GM18507 (cell line): Measurements from ENCODE around the gene UCP1.
"Not testable (repeated sequence)": the region's sequence is repeated elsewhere in the genome, so short reads cannot be mapped to it uniquely, and the experiment has no call there.

ENCODE experiments used
- DNase-seq: peaks from one replicate; pipeline ENCODE4 v3.0.0; 2011; ENCODE audit warnings: low read depth; ENCODE audit not compliant: insufficient read length; ENCODE audit errors: extremely low spot score
- FAIRE-seq: peaks from 2 replicates; lab custom pipeline; 2011; peaks lifted over from hg19 to GRCh38; lab: Jason Lieb, UNC

UCP1 gene

DNA sequence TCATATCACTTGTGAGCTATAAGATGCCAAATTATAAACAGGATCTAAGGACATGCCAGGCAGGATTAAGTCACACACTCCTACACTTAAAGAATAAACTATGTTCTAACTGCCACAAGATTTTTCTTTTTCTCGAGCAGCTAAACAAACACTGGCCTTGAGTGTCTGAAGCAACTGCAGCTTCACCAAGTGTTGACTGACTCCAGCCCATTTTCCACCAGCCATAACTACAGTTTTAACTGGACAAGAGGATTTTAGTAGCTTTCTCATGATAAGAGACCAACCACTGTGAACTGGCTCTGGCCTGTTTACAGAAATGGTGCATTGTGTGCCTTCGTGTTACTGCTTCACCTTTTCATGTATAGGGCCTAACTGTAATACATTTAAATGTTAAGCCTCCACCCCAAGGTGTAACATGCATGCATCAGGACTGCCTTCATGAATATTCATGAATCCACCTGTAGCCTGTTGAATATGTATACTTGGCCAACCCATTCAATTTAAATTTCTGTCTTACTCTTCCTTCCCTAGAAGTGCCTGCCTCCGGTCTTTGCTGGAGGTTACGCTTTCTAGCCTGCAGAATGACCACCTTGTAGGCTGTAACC lies 10.8 kb downstream of the UCP1 start:
- FAIRE-seq (no peak), DNase-seq (no peak)

DNA sequence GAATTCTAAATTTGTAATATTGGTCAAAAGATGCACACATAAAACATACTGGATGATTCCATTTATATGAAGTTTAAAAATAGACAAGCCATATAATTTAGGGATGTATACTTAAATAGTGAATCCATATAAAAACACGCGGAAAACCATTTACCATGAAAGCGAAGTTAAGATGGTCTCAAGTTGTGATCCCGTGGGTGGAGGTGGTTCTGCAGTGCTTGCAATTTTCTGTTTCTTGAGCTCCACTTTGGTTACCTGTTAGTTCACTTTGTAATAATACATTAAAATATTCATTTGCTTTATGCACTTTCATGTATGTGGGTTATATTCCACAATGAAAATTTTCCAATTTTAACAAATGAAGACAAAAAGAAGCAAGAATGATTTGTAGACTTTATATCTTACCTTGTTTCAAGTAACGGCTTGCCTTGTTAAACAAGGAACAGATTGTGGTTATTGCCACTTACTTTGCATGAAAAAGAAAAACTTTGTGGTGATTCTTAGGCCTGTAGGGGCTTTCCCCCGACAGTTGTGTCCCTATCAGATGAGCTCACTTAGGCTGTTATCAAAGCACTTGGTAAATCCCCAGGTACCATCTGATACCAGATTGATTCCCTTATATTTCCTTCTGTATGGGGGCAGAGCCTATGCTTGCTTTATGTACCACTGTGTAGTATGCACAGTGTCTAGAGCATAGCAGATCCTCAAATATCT lies 12.2 kb downstream of the UCP1 start:
- no peak for DNase-seq
- FAIRE-seq: peak; percentile 88

DNA sequence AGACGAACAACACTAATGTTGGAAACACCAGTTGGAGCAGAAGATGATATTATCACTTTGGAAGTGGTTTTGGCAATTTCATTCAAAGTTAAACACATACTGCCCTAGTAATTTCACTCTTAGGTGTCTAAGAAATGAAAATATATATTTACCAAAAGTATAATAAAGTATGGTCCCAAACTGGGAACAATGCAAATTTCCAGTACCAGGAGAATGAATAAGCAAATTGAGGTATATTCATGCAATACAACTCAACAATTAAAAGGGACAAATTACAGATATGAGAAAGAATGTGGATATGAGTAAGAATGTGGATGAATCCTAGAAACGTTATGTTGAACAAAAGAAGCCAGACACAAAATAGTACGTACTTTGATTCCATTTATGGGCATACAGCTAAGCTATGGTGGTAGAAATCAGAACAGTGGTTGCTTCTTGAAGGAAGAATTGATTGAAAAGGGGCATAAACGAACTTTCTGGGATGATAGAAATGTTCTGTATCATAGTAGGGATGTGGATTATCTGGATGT lies 34.7 kb downstream of the UCP1 start:
- FAIRE-seq (no peak), DNase-seq (no peak)

DNA sequence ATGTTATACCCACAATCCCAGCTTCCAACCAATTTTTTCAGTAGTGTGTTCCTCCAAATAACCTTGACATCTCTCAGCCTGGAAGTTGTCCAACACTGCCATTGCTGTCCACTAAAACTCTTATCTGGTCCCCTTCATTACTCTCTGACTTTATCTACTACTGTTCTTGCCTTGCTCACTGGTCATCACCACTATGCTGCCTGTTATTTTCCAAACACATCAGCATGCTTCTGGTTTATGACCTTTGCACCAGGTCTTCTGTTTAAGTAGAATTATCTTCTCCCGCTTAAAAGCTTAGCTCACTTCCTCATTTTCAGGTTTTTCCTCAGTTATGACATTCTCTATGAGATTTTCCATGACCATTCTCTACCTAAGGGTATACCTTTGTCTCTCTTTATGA lies 39.3 kb downstream of the UCP1 start:
- DNase-seq (no peak), FAIRE-seq (no peak)

DNA sequence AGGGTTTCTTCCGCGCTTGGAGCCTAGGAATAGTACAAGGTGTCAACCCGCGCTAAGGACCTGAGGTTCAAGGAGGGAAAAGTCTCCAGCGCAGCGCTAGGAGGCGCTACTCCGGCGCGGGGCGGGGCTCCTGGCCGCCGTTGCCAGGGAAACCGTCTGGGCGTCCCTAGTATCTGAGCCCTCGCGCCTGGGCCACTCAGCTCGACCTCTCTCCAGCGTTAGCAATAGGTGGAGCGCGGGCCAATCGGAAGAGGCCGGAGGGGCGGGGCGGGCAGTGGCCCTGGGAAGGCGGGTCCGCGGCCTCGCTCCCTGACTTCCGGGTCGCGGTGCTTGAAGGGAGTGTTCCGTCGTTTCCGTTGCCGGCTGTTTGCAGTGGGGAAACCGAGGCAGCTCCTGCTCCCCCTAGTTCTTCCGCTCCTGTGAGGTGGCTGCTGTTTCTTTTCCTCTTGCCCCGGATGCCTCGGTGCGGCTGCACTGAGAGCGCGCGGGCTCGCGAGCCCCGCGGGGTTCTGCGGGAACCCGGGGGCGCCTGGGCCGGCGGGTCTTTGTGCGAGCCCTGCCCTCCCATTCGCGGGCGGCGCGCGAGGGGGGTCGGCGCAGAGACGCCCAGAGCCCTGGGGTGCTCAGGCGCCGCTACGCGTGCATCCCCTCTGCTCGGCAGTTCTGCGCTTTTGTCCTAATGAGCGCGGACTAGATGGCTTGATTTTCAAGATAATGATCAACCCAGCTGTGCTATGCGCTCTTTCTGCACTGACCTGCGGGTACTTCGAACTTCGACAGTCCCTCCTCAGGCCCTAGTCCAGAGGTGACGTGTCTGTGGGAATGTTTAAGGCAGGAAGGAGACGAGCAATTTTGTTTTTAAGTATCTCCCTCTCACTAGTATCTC lies 44.7 kb downstream of the UCP1 start, which contains the start of gene ELMOD2:
TSS of gene ELMOD2 (plus strand) at position 312 of the 886 bp plus-strand sequence. CDS start 1,261 bp downstream, outside the sequence.
- DNase-seq (peak; percentile 95), FAIRE-seq (peak; percentile 99)

DNA sequence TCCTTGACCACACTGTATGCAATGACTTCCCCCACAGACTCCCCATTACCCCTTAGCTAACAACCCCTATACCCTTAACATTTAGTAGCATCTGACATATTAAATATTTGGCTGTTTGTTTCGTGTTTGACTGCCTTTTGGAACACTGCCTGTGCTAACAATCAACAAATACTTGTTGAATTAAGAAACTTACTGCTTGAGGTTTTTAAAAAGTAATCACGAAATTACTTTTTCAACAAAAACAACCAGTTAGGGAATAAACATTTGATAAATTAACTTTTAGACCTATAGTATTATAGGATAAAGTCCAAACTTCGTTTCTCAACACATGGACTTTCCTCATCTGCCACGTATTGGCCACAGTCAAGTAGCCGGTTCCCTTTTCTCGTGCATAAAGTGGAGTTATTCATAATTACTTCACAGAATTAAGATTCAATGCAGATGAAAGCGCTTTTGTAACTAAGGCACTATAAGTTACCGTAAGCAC lies 45.3 kb downstream of the UCP1 start:
- FAIRE-seq: peak; percentile 54
- DNase-seq: no peak

DNA sequence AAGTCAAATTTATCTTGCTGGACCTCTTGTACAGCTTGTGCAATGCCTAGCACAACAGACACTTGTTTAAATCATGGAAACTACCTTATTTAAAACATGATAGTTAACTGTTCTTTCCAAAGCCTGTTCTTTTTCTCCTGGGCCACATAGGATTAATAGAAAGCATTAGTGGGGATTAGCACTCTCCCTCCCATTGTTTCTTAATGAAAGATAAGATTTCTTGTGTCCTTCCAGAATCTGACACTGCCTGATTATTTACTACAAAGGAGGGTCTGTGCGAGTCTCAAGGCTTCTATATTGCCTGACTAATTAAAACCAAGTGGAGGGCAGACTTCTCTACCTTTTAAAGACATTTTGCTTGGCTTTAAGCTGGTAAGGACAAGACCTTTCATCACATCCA lies 53.3 kb downstream of the UCP1 start:
- no peak for FAIRE-seq
- no peak for DNase-seq

DNA sequence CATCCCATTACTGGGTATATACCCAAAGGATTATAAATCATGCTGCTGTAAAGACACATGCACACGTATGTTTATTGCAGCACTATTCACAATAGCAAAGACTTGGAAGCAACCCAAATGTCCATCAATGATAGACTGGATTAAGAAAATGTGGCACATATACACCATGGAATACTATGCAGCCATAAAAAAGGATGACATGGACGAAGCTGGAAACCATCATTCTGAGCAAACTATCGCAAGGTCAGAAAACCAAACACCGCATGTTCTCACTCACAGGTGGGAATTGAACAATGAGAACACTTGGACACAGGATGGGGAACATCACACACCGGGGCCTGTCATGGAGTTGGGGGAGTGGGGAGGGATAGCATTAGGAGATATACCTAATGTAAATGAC lies 55.0 kb downstream of the UCP1 start:
- not testable (repeated sequence) for FAIRE-seq, DNase-seq
